A172 (cell line): Measurements from ENCODE around the gene MAMDC4. TPM values are rescaled to one million over a fixed set of nuclear protein-coding genes. Genes with fewer than 3 reads are reported as not detected.
"Not testable (repeated sequence)": the region's sequence is repeated elsewhere in the genome, so short reads cannot be mapped to it uniquely, and the experiment has no call there.

Source experiments
- DNase-seq: peaks from one replicate; pipeline ENCODE4 v3.0.0-alpha.2; 2015; ENCODE audit warnings: low spot score
- total RNA-seq: library from RNA; depleted of rRNA; stranded (reverse); fragments of >200 nt; shearing (Covaris generic); gene quantifications from 2 replicates; pipeline ENCODE4 v1.2.3, GENCODE V29; 2014

Gene MAMDC4
- total RNA-seq, 1 experiment from 2014 or later, result 7.3 TPM

GRCh38 chr9:136825295-136826187, 26.6 kb upstream of the MAMDC4 start:
- no peak for DNase-seq

GRCh38 chr9:136826188-136826541, 26.0 kb upstream of the MAMDC4 start:
- no peak for DNase-seq

- DNase-seq, result no peak
These were observed 25.2 kb upstream of the MAMDC4 start for GRCh38 chr9:136826703-136827582.

GRCh38 chr9:136827794-136828473, 24.2 kb upstream of the MAMDC4 start:
- no peak for DNase-seq

- no peak for DNase-seq
These were observed 23.5 kb upstream of the MAMDC4 start for GRCh38 chr9:136828474-136829140.

- DNase-seq, result no peak
These were observed 22.7 kb upstream of the MAMDC4 start for GRCh38 chr9:136829412-136829811.

GRCh38 chr9:136829981-136830885, 21.9 kb upstream of the MAMDC4 start:
- no peak for DNase-seq

- DNase-seq, result no peak
These were observed 21.0 kb upstream of the MAMDC4 start for GRCh38 chr9:136831002-136831719.

- no peak for DNase-seq
These were observed 20.4 kb upstream of the MAMDC4 start for GRCh38 chr9:136831720-136832104.

- no peak for DNase-seq
These were observed 19.6 kb upstream of the MAMDC4 start for GRCh38 chr9:136832581-136832980.

GRCh38 chr9:136833381-136834048, 18.6 kb upstream of the MAMDC4 start:
- not testable (repeated sequence) for DNase-seq

GRCh38 chr9:136835162-136835931, 16.8 kb upstream of the MAMDC4 start:
- no peak for DNase-seq

- no peak for DNase-seq
These were observed 15.9 kb upstream of the MAMDC4 start for GRCh38 chr9:136835932-136836904.

- DNase-seq, result no peak
These were observed 14.8 kb upstream of the MAMDC4 start for GRCh38 chr9:136837146-136837855.

GRCh38 chr9:136837856-136838277, 14.3 kb upstream of the MAMDC4 start:
- DNase-seq, result not testable (repeated sequence)
